Kidney tubule cell (primary cell): Measurements from ENCODE around the gene MYD88.

Experiments used
- DNase-seq: peaks from one replicate; pipeline ENCODE4 v3.0.0-alpha.2; 2018; ENCODE audit warnings: low spot score

Gene MYD88

DNA sequence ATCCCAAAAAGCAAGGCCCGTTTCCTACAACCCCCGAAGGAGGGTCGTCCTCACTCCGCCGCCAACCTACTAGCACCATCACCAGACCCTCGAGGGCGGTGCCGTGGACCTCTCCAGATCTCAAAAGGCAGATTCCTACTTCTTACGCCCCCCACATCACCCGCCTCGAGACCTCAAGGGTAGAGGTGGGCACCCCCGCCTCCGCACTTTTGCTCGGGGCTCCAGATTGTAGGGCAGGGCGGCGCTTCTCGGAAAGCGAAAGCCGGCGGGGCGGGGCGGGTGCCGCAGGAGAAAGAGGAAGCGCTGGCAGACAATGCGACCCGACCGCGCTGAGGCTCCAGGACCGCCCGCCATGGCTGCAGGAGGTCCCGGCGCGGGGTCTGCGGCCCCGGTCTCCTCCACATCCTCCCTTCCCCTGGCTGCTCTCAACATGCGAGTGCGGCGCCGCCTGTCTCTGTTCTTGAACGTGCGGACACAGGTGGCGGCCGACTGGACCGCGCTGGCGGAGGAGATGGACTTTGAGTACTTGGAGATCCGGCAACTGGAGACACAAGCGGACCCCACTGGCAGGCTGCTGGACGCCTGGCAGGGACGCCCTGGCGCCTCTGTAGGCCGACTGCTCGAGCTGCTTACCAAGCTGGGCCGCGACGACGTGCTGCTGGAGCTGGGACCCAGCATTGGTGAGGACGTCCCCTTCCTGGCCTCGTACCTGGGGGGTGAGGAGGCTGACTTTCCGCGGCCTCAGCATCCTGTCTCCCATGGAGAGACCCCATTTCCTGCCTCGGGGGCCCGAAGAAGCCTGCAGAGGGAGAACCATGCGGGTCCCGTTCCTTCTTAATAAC, at the start of gene MYD88:
MYD88 (plus strand) TSS at position 313 of the 842 bp plus-strand sequence; CDS start at position 353, 40 bp downstream.
- DNase-seq, result peak; percentile 66

DNA sequence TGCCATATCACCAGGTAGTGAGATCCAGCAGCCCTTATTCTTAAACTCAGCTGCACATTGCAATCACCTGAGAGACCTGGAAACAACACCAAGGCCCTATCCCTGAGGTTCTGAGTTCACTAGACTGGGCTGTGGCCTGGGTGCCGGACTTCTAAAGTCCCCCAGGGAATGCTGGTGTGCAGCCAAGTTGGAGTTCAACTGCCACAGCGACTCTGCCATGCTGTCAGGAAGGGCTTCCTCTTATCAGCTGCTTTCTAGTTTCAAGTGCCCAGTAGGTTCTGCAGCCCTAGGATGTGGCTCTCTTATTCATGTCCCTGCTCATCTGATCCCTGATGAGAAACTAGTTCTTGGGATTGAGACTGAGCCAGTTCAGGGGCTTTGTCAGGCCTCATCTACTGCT, 49.3 kb upstream of the MYD88 start:
- DNase-seq, result no peak

DNA sequence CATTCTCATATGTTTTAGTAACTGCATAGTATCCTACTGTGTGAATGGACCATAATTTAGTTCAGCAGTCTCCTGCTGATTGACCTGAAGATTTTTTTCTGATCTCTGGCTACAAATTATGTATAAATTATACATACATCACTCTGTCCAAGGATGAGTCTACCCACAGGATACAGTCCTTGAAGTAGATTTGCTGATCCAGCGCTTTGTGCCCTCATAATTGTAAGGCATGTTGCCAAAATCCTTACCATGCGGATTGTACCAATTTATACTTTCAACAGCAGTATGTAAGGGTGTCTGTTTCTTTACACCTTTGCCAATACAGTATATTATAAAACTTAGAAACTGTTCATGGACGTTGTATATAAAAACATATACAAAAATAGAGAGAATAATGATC, 48.0 kb upstream of the MYD88 start:
- no peak for DNase-seq

DNA sequence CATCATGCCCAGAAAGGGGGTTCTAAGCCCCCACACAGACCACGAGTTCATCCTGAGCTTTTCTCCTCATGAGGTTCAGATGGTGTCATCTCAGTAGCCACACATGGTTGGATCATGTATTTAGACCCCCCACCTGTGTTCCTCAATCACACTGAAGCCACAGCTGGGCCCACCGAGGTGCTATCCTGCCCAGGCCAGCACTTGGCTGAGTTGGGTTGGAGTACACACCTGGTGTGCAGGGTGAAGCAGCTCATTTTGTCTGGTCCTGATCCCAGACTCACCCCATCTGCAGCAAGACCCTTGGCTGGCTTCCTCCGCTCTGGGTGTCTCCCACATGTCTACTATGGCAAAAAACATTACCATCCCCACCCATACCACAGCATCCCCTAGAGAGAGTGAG, 43.5 kb upstream of the MYD88 start:
- DNase-seq, result no peak

DNA sequence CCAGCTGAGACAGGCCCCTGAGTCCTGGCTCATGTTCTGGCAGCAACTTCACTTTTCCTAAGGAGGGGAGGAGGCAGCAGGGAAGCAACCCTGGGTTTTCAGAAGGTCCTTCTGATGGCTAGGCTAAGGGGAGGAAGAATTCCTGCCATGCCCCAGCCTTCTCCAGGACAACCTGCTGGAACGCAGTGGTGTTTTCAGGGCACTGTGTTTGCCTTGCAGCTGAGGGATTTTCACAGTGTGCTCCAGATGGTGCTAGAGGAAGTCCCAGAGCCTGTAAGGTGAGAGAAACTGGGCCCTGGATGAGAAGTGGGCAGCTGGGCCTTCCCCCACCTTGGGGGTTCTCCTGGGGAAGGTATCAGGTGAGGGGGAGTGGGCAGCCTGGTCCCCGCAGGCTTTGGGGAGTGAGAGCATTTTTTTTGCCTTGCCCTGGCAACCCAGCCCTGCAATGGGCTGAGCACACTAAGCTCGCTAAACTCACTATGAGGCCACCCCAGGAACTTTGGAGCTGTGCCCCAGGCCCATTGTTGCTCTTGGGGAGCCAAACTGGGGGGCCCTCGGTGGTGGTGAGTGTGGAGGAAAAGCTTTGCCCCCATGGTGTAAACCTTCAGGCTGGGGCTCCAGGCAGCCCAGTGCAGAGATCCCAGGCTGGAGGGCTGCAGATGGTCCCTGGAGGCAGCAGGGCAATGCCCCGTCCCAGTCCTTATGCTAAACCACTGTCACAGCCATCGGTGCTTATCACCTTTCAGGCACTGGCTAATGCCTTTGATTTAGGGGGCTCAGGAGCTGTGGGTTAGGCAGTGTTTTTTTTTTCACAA, 42.6 kb upstream of the MYD88 start:
- DNase-seq, result no peak

DNA sequence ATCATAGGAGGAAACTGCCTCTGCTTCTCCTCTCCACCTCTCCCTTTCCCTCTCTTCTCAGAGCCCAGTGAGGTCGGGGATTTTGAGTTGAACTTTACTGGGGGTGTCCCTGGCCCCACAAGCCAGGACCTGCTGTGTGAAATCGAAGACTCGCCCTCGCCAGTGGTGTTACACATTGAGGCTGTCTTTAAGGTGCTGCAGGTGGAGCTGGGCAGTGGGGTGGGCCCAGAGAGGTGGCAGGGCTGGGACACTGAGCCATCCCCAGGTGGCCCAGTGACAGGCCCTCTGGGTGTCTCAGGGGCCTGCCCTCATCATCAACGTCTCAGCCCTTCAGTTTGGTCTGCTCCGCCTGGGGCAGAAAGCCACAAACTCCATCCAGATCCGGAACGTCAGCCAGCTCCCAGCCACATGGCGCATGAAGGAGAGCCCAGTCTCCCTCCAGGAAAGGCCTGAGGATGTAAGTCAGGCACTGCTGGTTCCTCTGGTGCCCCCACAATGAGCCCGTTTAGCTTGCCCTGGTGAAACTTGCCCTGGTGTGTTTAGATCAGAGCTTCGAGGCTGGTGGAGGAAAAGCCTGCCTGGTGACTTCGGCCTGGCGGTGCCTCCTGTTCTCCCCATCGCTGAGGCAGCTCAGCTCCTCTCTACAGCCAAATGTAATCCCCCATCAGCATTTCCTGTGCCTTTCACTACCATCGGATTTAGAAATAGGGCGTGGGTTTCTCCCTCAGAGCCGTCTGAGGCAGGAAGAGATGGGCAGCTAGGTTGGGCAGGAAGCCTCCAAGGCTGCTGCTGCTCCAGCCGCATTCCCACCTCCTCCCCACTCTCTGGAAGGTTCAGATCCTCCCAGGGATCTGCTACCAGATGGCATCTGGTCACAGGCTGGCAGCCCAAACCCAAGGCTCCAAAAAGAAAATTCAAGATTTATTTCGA, 40.8 kb upstream of the MYD88 start:
- no peak for DNase-seq

DNA sequence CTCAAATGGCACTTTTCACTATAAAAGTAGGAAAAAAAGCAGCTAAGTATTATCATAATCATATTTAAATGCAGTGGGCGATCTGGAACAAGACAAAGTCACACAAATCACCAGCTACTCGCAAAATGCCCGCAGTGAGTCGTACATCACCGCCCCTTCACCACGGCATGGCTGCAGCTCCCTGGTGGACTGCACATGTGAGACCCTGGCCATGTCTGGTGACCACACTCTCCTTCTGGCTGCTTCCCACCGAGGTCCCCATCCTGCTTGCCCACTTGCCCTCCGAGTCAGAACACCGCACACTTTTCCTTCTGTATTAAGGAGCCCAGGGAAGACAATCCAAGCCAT, 40.1 kb upstream of the MYD88 start:
- DNase-seq, result no peak

DNA sequence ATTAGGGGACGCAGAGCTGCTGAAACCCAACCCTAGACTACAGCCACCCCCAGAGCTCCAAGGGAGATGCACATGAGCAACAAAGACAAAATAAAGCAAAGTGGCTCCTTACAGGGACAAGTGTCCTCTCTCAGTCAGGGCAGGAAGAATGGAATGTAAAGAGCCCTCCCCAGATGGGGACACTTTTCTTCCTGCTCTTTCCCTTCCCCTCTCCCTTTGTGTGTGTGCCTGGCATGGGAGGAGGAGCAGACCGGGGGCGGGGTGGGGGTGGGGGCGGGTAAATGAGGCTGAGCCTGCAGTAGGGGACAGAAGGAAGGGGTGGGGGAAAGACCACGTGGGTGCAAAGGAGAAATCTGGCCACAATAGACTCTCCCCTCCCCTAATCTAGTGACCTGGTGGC, 38.9 kb upstream of the MYD88 start:
- DNase-seq, result no peak

DNA sequence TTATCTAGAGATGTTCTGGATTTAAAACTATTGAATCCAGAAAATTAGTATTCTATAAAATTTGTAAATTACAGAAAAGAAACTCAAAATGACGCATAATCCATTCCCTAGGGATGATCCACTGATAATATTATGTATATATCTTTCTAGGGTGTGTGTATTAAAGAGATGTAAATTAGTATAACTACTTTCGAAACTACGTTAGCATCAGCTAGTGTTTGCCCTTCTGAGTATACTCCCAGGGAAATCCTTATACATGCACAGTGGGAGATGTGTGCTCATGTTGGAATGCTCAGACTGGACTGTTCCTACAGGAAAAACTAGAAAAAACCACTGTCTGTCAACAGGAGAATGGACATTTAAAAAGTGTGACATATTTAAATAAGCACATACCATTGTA, 38.0 kb upstream of the MYD88 start:
- no peak for DNase-seq

DNA sequence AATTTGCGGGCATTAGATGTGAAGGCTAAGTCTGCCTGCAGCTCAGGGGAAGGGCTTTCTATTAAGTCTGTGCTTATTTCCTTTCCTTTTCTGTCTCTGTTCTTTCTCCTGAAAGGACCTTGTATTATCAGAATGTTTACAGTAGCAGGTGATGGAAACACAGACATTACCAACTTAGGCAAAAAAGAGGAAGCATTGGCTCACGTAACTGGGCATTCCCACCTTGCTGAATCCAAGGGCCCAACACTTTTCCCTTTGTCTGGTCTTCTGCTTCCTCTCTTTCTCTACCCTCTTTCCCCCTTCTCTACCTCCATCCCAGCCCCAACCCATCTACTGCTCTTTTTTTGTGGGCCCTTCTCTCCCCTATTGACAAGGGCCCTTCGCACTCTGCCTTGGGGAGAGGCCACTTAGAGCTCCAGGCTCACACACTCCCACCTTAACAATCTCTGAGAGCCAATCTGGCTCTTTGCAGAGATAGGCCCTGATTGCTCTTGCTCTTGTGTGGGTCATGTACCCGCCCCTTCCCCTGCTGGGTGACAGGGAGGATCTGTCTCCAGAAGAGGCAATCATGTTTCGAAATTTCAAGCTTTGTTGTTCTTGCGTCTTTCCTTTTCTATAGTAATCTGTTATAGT, 36.5 kb upstream of the MYD88 start:
- no peak for DNase-seq

DNA sequence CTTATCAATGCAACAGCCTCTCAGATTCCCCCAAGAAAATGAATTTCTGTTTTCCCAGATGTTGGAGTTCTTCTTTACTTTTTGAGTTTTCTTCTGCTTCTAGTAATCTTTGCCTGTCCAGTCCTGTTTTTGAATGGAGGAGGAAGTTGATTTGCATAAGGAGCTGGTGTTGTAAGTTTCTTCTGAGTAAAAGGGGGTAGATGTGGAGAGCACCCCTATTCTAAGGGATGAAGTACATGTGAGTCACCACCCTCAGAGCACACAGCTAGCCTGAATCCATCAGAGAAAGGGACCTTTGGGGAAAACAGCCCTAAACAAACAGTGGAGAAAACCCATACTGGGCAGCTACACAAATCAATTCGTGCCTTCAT, 36.0 kb upstream of the MYD88 start:
- DNase-seq, result no peak

DNA sequence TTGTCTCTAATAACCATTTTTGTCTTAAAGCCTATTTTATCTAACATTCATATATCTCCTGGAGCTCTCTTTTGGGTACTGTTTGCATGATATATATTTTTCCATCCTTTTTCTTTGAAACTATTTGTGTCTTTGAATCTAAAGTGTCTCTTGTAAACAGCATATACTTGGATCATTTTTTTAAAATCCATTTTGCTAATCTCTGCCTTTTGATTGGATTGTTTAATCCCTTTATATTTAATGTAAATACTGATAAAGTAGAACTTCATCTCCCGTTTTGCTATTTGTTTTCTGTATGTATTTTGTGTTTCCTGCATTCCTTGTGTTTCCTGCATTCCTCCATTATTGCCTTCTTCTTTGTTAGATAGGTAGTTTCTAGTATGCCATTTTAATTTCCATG, 32.9 kb upstream of the MYD88 start:
- no peak for DNase-seq

DNA sequence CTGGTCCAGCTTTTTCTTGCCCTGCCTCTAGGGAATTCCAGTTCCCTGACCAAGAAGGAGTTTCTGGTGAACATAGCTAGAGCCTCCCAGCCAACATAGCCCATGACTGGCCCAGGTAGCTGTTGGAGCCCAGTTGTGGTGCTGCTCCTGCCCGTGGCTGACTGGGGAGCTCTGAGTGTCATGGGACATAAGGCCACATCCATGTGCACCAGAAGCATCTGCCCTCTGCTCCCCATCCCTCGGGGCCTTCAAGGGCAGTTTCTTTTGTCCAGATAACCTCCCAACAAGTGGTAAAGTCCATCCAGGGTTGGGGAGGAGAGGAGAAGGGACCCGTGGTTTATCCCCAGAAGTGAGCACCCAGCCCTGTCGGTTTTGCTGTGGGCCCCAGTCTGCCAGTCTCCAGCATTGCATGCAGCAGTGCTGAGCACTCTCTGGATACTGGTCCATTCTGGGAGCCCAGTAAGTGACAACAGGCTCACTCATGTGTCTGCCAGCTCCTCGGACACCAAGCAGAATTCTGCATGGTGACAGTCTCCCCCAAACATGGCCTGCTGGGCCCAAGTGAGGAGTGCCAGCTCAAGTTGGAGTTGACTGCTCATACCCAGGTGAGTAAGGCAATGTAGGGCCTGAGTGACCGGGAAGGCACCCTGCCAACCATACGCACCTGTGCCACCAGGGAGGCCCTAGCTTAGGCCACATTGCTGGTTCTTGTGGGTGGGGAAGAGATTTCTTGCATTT, 30.4 kb upstream of the MYD88 start:
- DNase-seq, result no peak

DNA sequence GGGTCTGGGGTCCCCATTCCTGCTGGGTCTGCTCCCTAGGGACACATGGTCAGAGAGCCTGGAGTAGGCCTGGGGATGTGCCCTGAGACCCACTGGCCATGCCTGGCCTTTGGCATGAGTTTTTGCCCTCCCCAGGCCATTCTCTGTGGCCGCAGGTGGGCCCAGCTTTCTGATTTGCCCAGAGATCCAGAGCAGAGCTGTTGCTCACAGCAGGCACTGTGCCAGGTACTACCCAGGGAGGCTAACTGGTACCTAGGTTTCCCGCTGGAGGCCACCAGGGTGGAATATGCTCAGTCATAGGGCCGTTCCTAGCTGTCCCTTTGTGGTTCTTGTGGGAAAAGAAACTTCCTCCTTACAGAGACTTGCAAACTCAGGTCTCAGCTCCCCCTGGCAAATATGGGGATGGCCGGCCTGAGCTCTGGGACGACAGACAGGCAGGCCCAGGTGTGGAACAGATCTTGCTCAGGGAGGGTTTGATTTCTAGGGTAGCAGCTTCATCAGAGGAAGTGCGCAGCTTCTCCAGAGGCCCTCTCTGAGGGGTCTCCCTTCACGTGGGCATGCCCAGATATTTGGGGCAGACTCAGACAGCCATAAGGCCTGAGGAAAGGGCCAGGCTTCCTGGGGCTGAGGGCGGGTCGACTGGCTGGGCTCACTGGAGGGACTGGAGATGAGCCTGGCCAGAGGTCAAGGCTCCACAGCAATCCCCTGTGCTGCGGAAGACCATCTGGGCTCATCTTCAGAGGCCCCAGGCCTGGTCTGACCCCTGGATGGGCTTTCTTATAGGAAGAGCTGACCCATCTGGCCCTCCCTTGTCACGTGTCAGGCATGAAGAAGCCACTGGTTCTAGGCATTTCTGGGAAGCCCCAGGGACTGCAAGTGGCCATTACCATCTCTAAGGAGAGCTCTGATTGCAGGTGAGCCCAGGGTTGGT, 29.5 kb upstream of the MYD88 start:
- DNase-seq, result no peak

DNA sequence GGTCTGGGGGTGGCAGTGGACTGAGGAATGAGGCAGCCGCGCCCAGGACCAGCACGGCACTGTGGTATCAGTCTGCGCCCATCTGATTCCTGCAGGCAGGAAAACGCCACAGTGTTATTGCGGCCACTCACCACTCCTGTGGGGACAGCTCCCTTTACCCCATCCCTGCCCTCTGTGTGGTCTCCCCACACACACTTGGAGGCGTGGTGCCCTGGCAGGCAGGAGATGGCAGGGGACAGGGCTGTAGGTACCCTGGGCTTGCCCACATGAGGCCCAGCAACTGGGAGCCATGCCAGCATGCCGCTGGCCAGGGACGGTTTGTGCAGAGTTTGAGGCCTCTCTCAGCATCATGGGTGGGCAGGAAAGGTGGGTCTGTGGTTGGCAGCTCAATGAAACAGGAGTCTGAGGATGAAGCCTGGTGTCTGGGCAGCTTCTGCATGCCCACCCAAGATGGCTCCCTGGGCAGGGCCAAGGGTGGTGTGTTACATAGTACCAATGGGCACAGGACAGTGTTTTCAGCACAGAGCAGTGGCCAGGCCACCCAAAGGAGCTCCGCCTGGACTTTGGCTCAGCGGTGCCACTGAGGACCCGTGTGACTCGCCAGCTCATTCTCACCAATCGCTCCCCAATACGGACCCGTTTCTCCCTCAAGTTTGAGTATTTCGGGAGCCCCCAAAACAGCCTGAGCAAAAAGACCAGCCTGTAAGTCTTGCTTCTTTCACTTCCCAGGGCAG, 28.7 kb upstream of the MYD88 start:
- DNase-seq, result no peak

DNA sequence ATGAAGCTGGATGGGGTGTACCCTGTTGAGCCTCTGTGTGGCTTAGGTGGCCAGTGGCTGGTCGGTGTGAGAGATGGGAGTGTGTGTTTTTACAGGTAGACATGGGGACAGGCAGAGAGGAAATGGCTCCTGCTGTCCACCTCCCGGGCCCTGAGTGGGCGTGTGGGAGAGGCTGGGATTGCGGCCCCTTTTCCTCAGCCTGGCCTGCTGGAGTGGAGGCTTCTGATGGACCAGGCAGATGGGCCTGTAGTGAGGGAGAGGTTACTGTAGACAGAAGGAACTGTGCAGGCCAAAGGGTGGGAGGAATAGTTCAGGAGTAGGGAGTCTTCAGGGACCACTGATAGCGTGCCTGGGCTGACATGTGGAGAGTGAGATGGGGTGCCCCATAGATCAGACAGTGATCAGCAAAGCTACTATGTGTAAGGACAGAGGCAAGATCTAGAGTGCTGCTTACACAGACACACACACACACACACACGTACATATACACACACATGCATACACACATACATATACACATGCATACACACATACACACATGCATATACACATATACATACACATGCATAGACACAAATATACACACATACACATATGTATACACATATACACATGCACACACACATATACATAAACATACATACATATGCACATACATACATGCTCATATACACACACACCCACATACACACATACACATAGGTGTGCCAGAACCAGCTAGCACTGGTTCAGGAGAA, 28.0 kb upstream of the MYD88 start:
- no peak for DNase-seq

DNA sequence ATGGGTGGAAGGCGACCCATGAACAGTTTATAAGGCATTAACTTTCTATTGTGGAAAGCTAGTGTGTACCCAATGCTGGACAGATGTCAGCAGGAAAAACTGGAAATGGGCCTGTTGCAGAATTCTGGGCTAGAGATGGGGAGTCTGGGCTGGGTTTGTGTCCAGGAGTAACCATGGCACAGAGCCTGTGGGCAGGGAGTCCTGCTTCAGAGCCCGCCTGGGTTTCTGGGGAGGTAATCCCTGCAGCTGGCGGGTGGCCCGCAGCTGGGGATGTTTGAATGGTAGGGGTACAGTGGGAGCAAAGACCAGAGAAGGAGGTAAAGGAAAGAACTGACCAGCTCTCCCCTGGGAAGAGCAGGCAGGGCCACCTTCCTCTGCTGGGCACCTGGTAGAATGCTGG, 27.3 kb upstream of the MYD88 start:
- no peak for DNase-seq

DNA sequence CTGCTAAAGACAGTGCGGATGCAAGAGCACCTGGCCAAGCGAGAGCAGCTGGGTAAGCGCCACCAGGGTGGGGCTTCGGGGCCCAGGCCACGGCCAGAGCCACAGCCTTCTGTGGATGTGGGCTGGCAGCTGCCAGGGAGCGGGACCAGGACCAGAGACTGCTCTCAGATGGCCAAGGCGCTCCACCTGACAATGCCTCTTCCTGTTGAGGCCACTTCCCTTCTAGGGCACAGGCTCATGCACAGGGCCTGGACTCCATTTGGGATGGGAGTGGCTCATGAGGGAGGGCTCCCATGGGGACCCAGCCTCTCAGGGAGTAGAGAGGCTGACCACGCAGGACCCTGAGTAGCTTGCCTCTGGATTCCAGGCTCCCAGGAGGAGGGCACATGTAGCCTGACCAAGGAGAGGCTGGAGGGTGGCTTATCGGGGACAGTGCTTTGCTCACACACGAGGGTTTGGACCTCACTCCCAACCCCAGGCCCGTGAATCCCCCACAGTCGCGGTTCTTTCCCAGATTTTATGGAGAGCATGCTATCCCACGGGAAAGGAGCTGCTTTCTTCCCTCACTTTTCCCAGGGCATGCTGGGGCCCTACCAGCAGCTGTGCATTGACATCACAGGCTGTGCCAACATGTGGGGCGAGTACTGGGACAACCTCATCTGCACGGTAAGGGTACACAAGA, 26.6 kb upstream of the MYD88 start:
- DNase-seq, result no peak
